H1 (cell line): ENCODE data around the gene CYTH1. TPM values are rescaled to one million over a fixed set of nuclear protein-coding genes. Genes with fewer than 3 reads are reported as not detected.

Experiments used
- CTCF ChIA-PET: fragments of 300-600 bp; sonication (Branson Sonifier 250); formaldehyde crosslinking; loops from one replicate; lab custom pipeline; 2021; ENCODE audit not compliant: partially characterized antibody; lab: Charles Lee
- POLR2A ChIA-PET: fragments of 300-600 bp; sonication (Branson Sonifier 250); formaldehyde crosslinking; loops from one replicate; lab custom pipeline; 2021; ENCODE audit warnings: inconsistent platforms; ENCODE audit not compliant: partially characterized antibody; lab: Charles Lee
- DNase-seq, 2 experiments: peaks; one replicate each; pipeline versions ENCODE4 v3.0.0 to v3.0.0-alpha.2; 2010 to 2022; ENCODE audit warnings: low spot score in 2 of 2, low read depth in 1 of 2, mixed read lengths in 1 of 2
- FAIRE-seq: peaks from 2 replicates; lab custom pipeline; 2011; peaks lifted over from hg19 to GRCh38; lab: Jason Lieb, UNC
- H2AFZ ChIP-seq: 2 replicates; pipeline ENCODE4 v1.8.1; 2012; ENCODE audit warnings: low read length, inconsistent platforms
- H2AK5ac ChIP-seq: 2 replicates; pipeline ENCODE4 v1.6.1; 2013; ENCODE audit warnings: low read depth, low read length
- H2BK120ac ChIP-seq: replicated peaks from 2 replicates; pipeline ENCODE3; 2013; ENCODE audit warnings: low read depth, low read length, inconsistent platforms
- H2BK12ac ChIP-seq: 2 replicates; pipeline ENCODE4 v1.6.1; 2013; ENCODE audit warnings: low read depth, low read length
- H2BK15ac ChIP-seq: 2 replicates; pipeline ENCODE4 v1.6.1; 2013; ENCODE audit warnings: low read length
- H2BK20ac ChIP-seq: 2 replicates; pipeline ENCODE4 v1.6.1; 2013; ENCODE audit warnings: low read length
- H2BK5ac ChIP-seq: 2 replicates; pipeline ENCODE4 v1.6.1; 2013; ENCODE audit warnings: low read depth, low read length
- H3K14ac ChIP-seq: 2 replicates; pipeline ENCODE4 v1.6.1; 2013; ENCODE audit warnings: inconsistent platforms; ENCODE audit not compliant: insufficient read length
- H3K18ac ChIP-seq: 2 replicates; pipeline ENCODE4 v1.6.1; 2013; ENCODE audit warnings: low read length; ENCODE audit errors: extremely low read depth
- H3K23ac ChIP-seq: 2 replicates; pipeline ENCODE4 v1.6.1; 2013; ENCODE audit warnings: inconsistent platforms; ENCODE audit not compliant: insufficient read length
- H3K23me2 ChIP-seq: 2 replicates; pipeline ENCODE4 v1.6.1; 2013; ENCODE audit warnings: low read depth, low read length
- H3K27ac ChIP-seq: 2 replicates; pipeline ENCODE4 v1.6.1; 2011; ENCODE audit warnings: low read depth, low read length, inconsistent platforms
- H3K27me3 ChIP-seq, 4 experiments: replicated peaks in 1 of 4; 1 replicate in 1 of 4; 2 replicates in 3 of 4; pipeline versions ENCODE4 v1.6.1 to v1.8.1; 2011 to 2013; ENCODE audit warnings: low read length in 3 of 4, mild to moderate bottlenecking in 3 of 4, inconsistent platforms in 2 of 4, mixed read lengths in 2 of 4, moderate library complexity in 1 of 4; ENCODE audit not compliant: control insufficient read depth in 3 of 4, insufficient read depth in 3 of 4; ENCODE audit errors: extremely low read depth in 1 of 4
- H3K36me3 ChIP-seq, 4 experiments: 2 replicates each; pipeline versions ENCODE4 v1.6.1 to v1.8.1; 2011 to 2013; ENCODE audit warnings: mild to moderate bottlenecking in 4 of 4, low read length in 3 of 4, moderate library complexity in 2 of 4, control low read depth in 1 of 4, inconsistent platforms in 1 of 4; ENCODE audit not compliant: insufficient read depth in 4 of 4, control insufficient read depth in 2 of 4
- H3K4ac ChIP-seq: replicated peaks from 2 replicates; pipeline ENCODE3; 2013; ENCODE audit warnings: low read length, low read depth, mixed read lengths, inconsistent platforms; ENCODE audit not compliant: insufficient read length
- H3K4me1 ChIP-seq, 4 experiments: replicated peaks in 1 of 4; 1 replicate in 1 of 4; 2 replicates in 3 of 4; pipeline versions ENCODE4 v1.6.1 to v1.8.1; 2011 to 2013; ENCODE audit warnings: low read length in 3 of 4, inconsistent platforms in 2 of 4, mixed read lengths in 1 of 4; ENCODE audit not compliant: insufficient read depth in 4 of 4, control insufficient read depth in 3 of 4
- H3K4me2 ChIP-seq, 2 experiments: 2 replicates each; pipeline versions ENCODE4 v1.6.1 to v1.8.1; 2011 to 2013; ENCODE audit warnings: low read depth in 2 of 2, low read length in 2 of 2, control low read depth in 1 of 2, inconsistent platforms in 1 of 2, mild to moderate bottlenecking in 1 of 2; ENCODE audit not compliant: insufficient read depth in 1 of 2
- H3K4me3 ChIP-seq, 4 experiments: fragments of 200-600, 300-600 bp in 1 of 4; sonication (generic), shearing (Covaris generic), sonication (Bioruptor Twin) in 1 of 4; 2 replicates each; pipeline versions ENCODE4 v1.5.1 to v1.8.1; 2011 to 2016; ENCODE audit warnings: low read length in 4 of 4, low read depth in 3 of 4, control low read depth in 2 of 4, inconsistent platforms in 2 of 4, mild to moderate bottlenecking in 2 of 4, mixed read lengths in 1 of 4, moderate library complexity in 1 of 4; ENCODE audit not compliant: insufficient read depth in 2 of 4; ENCODE audit errors: extremely low read depth in 1 of 4
- H3K56ac ChIP-seq: replicated peaks from 2 replicates; pipeline ENCODE3; 2013; ENCODE audit warnings: low read depth, mild to moderate bottlenecking, mixed read lengths, low read length, inconsistent platforms; ENCODE audit not compliant: insufficient read length
- H3K79me1 ChIP-seq: 2 replicates; pipeline ENCODE4 v1.6.1; 2013; ENCODE audit warnings: low read depth, low read length, control low read depth
- H3K79me2 ChIP-seq, 2 experiments: 2 replicates each; pipeline versions ENCODE4 v1.6.1 to v1.8.1; 2012 to 2013; ENCODE audit warnings: low read length in 2 of 2, mild to moderate bottlenecking in 2 of 2, inconsistent platforms in 1 of 2; ENCODE audit not compliant: insufficient read depth in 2 of 2, control insufficient read depth in 1 of 2
- H3K9ac ChIP-seq, 4 experiments: replicated peaks in 1 of 4; 1 replicate in 1 of 4; 2 replicates in 3 of 4; pipeline versions ENCODE4 v1.6.1 to v1.8.1; 2011 to 2013; ENCODE audit warnings: low read depth in 3 of 4, low read length in 3 of 4, control low read depth in 2 of 4, mild to moderate bottlenecking in 2 of 4, moderate library complexity in 2 of 4, inconsistent platforms in 1 of 4; ENCODE audit errors: extremely low read depth in 1 of 4
- H3K9me3 ChIP-seq, 2 experiments: 2 replicates each; pipeline versions ENCODE4 v1.6.1 to v1.8.1; 2012 to 2013; ENCODE audit warnings: mild to moderate bottlenecking in 2 of 2, moderate library complexity in 2 of 2, control low read depth in 1 of 2, inconsistent platforms in 1 of 2, low read depth in 1 of 2, low read length in 1 of 2, mixed read lengths in 1 of 2; ENCODE audit not compliant: insufficient read depth in 2 of 2
- H4K20me1 ChIP-seq, 2 experiments: replicated peaks in 1 of 2; 2 replicates each; pipeline versions ENCODE3 to v1.8.1; 2011 to 2013; ENCODE audit warnings: inconsistent platforms in 2 of 2, low read length in 2 of 2, mild to moderate bottlenecking in 1 of 2; ENCODE audit not compliant: insufficient read depth in 2 of 2, control insufficient read depth in 1 of 2
- H4K5ac ChIP-seq: 2 replicates; pipeline ENCODE4 v1.6.1; 2013; ENCODE audit warnings: low read length, low read depth, mixed read lengths, inconsistent platforms; ENCODE audit not compliant: insufficient read length
- H4K8ac ChIP-seq: 2 replicates; pipeline ENCODE4 v1.8.0; 2013; ENCODE audit warnings: mild to moderate bottlenecking, moderate library complexity, low read length, inconsistent platforms; ENCODE audit not compliant: insufficient read depth; ENCODE audit errors: extremely low read depth
- H4K91ac ChIP-seq: replicated peaks from 2 replicates; pipeline ENCODE3; 2013; ENCODE audit warnings: low read length, mixed read lengths, inconsistent platforms; ENCODE audit not compliant: insufficient read length
- ATF2 ChIP-seq: IDR thresholded peaks from 2 replicates; pipeline ENCODE4 v1.6.1; 2012; ENCODE audit warnings: low read length, inconsistent platforms
- BCL11A ChIP-seq, 2 experiments: IDR thresholded peaks; one replicate each; pipeline ENCODE4 v1.6.1; 2011; ENCODE audit warnings: low read depth in 2 of 2, low read length in 2 of 2, mild to moderate bottlenecking in 2 of 2
- CBX5 ChIP-seq: fragments of 300-800, 300-1000 bp; sonication (generic); IDR thresholded peaks from 2 replicates; pipeline ENCODE4 v1.7.1; 2016; ENCODE audit warnings: antibody characterized with exemption, low read length, low read depth
- CREB1 ChIP-seq: IDR thresholded peaks from 2 replicates; pipeline ENCODE4 v1.6.1; 2012; ENCODE audit warnings: inconsistent platforms
- CTBP2 ChIP-seq: IDR thresholded peaks from 2 replicates; pipeline ENCODE4 v1.7.0; 2011; ENCODE audit warnings: borderline replicate concordance, mild to moderate bottlenecking, moderate library complexity, mixed read lengths, low read length; ENCODE audit not compliant: insufficient read depth, insufficient read length
- JUND ChIP-seq: IDR thresholded peaks from 2 replicates; pipeline ENCODE4 v1.6.1; 2011; ENCODE audit warnings: mild to moderate bottlenecking, improper control_type of control experiment, low read length
- KDM1A ChIP-seq: fragments of 200-600, 300-600 bp; sonication (generic); IDR thresholded peaks from 2 replicates; pipeline ENCODE4 v1.7.1; 2016; ENCODE audit warnings: mild to moderate bottlenecking, low read length, borderline replicate concordance
- SIX5 ChIP-seq: IDR thresholded peaks from 2 replicates; pipeline ENCODE4 v1.6.1; 2011; ENCODE audit warnings: mild to moderate bottlenecking, low read depth, low read length
- TCF12 ChIP-seq: IDR thresholded peaks from 2 replicates; pipeline ENCODE4 v1.6.1; 2011; ENCODE audit warnings: low read depth, mild to moderate bottlenecking, low read length
- USF2 ChIP-seq: IDR thresholded peaks from 2 replicates; pipeline ENCODE4 v1.6.1; 2011; ENCODE audit warnings: low read length, improper control_type of control experiment
- WGBS, 2 experiments: shearing (Covaris generic) in 1 of 2; methylation state at CpG; one replicate each; pipeline versions ENCODE4 v1.1.6 to v1.1.7; 2013 to 2015; ENCODE audit warnings: low lambda C conversion rate in 2 of 2, mixed read lengths in 2 of 2, inconsistent platforms in 1 of 2, low coverage in 1 of 2, missing lambda C conversion rate in 1 of 2; ENCODE audit not compliant: insufficient replicate concordance in 2 of 2, insufficient coverage in 1 of 2, insufficient read length in 1 of 2; ENCODE audit errors: extremely low coverage in 1 of 2, missing lambda C conversion rate in 1 of 2; 5-methylcytosine and 5-hydroxymethylcytosine counted together
- polyA plus RNA-seq, 7 experiments: library from polyadenylated mRNA; depleted of rRNA in 3 of 7; stranded (reverse) in 5 of 7; unstranded in 2 of 7; fragments of >200 nt in 5 of 7; fragments of 200-250 nt in 2 of 7; gene quantifications; 1 replicate in 5 of 7; 2 replicates in 1 of 7; 4 replicates in 1 of 7; pipeline versions ENCODE4 v1.2.1 to v1.2.3, GENCODE V29; 2011 to 2013; ENCODE audit warnings: missing spikeins in 2 of 7, mixed read lengths in 2 of 7
- total RNA-seq: library from RNA; stranded (reverse); fragmentation: NEBNext Ultra II Directional; extraction: Animal tissue kit (Norgen Biotek cat#: 25700); gene quantifications from 2 replicates; pipeline ENCODE4 v1.2.1, GENCODE V29; 2021

CYTH1 gene
- total and polyA plus RNA-seq, 2 of the 8 experiments (the other 6 are each of a cell fraction or from before 2014, with no cell fraction given) = 12.8 to 14.8 TPM

- H3K4me2 ChIP-seq = no peak overlapping the region
- TF ChIP-seq KDM1A = no peak
- TF ChIP-seq CTBP2 = no peak
- TF ChIP-seq CBX5 = no peak
- no peak for TF ChIP-seq TCF12
- no peak for TF ChIP-seq ATF2
- no peak for TF ChIP-seq JUND
- no peak for TF ChIP-seq CREB1
- TF ChIP-seq SIX5 = no peak
- TF ChIP-seq BCL11A (IDR thresholded peaks at IDR 0.05; ENCODE audit: low read depth in 2 of 2, low read length in 2 of 2) = no peak
- no peak for TF ChIP-seq USF2
Measured at GRCh38 chr17:78818152-78818846, 36.2 kb upstream of the CYTH1 start.

More at GRCh38 chr17:78818152-78818846, 36.2 kb upstream of the CYTH1 start:
- no peak overlapping the region for H3K4me3 ChIP-seq
- H3K27me3 ChIP-seq = no peaks in the 10 kb centered on the region
- no peak overlapping the region for H2BK12ac ChIP-seq
- FAIRE-seq (no peak), DNase-seq (no peak)
- H3K9ac ChIP-seq = no peak overlapping the region; a peak in 1 of 7 replicates
- POLR2A ChIA-PET = interaction anchor here (2.1 to 3.2 kb wide), 2 partner anchors 15 to 20 kb away, joined by 5 to 12 read pairs; no protein-coding TSS in a partner anchor
- H2AFZ ChIP-seq = no peak overlapping the region
- no peaks in the 10 kb centered on the region for H3K9me3 ChIP-seq
- H3K18ac ChIP-seq = no peak overlapping the region
- H3K79me1 ChIP-seq = no peaks in the 10 kb centered on the region; the same call in none of the 2 replicates
- H3K4me1 ChIP-seq = no peaks in the 10 kb centered on the region
- CTCF ChIA-PET = interaction anchor here (1.3 to 2.0 kb wide), 3 partner anchors 10 to 11 kb away, joined by 3 to 5 read pairs (median 4); no protein-coding TSS in a partner anchor
- no peak overlapping the region for H3K14ac ChIP-seq
- no peak overlapping the region for H3K56ac ChIP-seq
- no peak overlapping the region for H2BK15ac ChIP-seq
- H2BK20ac ChIP-seq = no peak overlapping the region
- no peak overlapping the region for H3K4ac ChIP-seq
- peaks cover 49 to 82% (median 78%) of the 10 kb centered on the region in 4 experiments for H3K36me3 ChIP-seq
- H3K23me2 ChIP-seq = no peaks in the 10 kb centered on the region
- H4K8ac ChIP-seq = no peak overlapping the region
- no peak overlapping the region for H4K5ac ChIP-seq
- H3K79me2 ChIP-seq = peaks cover 0 to 3% of the 10 kb centered on the region in 2 experiments; a peak in 1 of 4 replicates
- H4K91ac ChIP-seq = no peak overlapping the region
- no peak overlapping the region for H2AK5ac ChIP-seq
- H4K20me1 ChIP-seq = peaks cover 5 to 16% of the 10 kb centered on the region in 2 experiments
- H3K23ac ChIP-seq = no peak overlapping the region
- WGBS, 2 experiments = 94% methylated on average over 19 of the region's 19 CpGs; no CpG with 5 or more reads in 1 of the 2 experiments
- no peak overlapping the region for H3K27ac ChIP-seq
- no peak overlapping the region for H2BK120ac ChIP-seq
- H2BK5ac ChIP-seq = no peak overlapping the region
